ENCODE data around the gene FAM114A1.
A peak's percentile ranks its signal among the peaks of the same experiment; 100 is the strongest.

The FAM114A1 gene

DNA sequence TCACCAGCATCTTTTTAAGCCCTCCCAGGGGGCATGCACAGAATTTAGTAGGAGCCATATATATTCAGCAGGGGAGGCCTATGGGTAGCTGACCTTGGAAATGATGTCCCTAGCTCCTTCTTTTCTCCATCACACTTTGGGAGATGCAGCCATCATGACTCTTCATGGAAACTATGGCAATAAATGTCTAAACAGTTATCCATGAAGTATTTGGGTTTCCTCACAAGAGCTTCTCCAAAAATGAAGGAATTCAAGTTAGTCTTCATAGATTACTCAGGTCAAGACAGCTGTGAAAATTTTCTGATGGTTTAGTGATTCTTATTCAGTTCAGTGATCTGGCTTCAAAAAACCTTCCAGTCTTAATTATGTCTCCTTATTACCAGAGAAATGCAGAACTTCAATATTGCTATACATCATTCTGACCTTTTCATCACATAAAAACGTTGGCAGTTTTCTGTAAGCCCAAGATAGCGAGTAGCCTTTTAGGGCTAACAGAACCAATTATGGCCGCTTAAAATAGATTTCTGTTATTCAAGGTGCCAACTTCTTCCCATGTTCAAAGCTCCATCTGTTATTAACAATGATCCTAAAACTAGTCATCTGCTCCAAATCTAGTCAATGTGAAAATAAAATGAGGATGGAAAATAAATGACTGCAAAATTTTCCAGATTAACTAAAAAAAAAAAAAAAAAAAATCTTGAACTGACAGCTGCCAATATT is 112.1 kb downstream of the FAM114A1 start:
- DNase-seq (ENCODE audit: low read depth), result peak; percentile 46
- TF ChIP-seq, protein P1, sequence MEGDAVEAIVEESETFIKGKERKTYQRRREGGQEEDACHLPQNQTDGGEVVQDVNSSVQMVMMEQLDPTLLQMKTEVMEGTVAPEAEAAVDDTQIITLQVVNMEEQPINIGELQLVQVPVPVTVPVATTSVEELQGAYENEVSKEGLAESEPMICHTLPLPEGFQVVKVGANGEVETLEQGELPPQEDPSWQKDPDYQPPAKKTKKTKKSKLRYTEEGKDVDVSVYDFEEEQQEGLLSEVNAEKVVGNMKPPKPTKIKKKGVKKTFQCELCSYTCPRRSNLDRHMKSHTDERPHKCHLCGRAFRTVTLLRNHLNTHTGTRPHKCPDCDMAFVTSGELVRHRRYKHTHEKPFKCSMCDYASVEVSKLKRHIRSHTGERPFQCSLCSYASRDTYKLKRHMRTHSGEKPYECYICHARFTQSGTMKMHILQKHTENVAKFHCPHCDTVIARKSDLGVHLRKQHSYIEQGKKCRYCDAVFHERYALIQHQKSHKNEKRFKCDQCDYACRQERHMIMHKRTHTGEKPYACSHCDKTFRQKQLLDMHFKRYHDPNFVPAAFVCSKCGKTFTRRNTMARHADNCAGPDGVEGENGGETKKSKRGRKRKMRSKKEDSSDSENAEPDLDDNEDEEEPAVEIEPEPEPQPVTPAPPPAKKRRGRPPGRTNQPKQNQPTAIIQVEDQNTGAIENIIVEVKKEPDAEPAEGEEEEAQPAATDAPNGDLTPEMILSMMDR (conservative IDR thresholded peaks at IDR 0.05; ENCODE audit: low read length), result no peak

DNA sequence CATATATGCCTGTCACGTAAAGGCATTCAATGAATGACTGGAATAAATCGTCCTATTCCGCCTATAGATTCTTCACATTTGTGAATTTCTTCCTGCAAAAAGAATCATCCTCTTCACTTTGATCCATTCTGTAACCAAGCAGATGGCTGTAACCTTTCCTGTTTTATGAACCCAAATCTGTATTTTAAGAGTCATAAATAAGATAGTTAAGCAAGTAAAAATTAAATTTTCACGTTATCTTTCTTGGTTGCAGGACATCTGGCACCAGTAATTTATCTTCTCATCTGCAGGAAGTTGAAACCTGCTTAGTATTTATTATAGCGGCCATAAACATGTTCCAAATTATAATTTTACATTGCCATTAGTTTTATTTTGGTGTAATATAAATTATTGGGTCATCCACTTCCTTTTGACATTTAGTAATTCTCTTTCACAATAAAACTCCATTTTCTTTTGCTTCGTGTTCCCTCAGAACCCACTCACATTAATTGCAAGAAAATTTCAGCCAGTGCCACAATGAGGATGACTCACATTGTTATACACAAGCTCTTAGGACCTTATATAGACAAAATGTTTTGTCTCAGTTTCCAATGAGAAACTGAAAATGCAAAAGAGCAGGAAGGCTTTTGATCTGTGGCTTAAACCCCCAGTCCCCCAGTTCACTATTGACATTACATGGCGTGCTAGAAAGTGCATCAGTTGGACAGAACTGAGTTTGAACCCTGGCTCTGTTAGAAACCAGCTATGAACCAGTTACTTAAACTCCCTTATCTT is 113.5 kb downstream of the FAM114A1 start:
- DNase-seq (ENCODE audit: low read depth), result peak; percentile 88
- TF ChIP-seq, protein P1 (conservative IDR thresholded peaks at IDR 0.05; ENCODE audit: low read length), result no peak
- no peak overlapping the region for H3K4me3 ChIP-seq (ENCODE audit: low read length)

More for the DNA sequence above, 112.1 kb downstream of the FAM114A1 start:
- H3K4me3 ChIP-seq (ENCODE audit: low read length), result no peak overlapping the region

DNA sequence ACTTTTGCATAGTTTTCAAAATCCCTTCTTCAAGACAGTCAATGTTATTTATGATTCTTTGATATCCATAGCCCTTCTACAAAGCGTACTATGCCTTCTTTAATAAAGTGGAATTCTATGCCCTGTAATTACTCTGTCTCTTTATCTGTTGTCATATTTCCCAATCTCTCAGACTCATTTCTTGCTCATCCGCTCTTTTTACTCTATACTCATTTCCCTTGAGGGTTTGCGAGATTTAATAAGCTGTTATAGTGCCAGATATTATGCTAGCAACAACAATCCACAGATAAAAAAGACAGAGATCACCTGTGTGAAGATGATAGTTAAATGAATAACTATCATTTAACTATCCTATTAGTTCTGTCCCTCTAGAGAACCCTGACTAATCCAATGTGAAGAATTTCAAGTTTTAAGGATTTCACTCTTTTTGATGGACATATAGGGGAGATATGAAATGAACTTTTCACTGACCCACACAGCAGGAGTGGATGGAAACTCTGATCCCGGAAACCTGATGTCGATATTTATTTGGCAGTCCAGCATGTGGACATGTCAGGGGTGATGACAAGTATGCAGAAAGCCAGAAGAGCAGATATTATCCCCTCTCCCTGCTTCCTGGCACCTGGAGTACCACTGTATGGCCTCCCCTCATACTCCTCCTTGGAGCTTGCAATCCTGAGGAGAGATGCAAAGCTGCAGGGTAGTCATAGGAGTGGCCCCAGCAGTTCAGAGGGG is 114.9 kb downstream of the FAM114A1 start:
- TF ChIP-seq, protein P1 (conservative IDR thresholded peaks at IDR 0.05; ENCODE audit: low read length), result no peak
- DNase-seq (ENCODE audit: low read depth), result no peak
- H3K4me3 ChIP-seq (ENCODE audit: low read length), result no peak overlapping the region

DNA sequence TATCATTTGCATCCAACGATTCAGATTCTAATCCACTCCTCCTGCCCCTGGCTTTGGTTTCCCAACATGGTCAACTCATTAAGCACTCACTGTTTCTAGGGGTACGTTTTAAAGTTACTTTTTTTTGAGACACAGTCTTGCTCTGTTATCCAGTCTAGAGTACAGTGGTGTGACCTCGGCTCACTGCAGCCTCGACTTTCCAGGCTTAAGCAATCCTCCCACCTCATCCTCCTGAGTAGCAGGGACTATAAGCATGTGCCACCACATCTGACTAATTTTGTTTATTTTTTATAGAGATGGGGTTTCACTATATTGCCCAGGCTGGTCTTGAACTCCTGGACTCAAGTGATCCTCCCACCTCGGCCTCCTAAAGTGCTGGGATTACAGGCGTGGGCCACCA is 115.7 kb downstream of the FAM114A1 start:
- H3K4me3 ChIP-seq (ENCODE audit: low read length), result no peak overlapping the region
- no peak for DNase-seq (ENCODE audit: low read depth)
- TF ChIP-seq, protein P1 (conservative IDR thresholded peaks at IDR 0.05; ENCODE audit: low read length), result no peak

DNA sequence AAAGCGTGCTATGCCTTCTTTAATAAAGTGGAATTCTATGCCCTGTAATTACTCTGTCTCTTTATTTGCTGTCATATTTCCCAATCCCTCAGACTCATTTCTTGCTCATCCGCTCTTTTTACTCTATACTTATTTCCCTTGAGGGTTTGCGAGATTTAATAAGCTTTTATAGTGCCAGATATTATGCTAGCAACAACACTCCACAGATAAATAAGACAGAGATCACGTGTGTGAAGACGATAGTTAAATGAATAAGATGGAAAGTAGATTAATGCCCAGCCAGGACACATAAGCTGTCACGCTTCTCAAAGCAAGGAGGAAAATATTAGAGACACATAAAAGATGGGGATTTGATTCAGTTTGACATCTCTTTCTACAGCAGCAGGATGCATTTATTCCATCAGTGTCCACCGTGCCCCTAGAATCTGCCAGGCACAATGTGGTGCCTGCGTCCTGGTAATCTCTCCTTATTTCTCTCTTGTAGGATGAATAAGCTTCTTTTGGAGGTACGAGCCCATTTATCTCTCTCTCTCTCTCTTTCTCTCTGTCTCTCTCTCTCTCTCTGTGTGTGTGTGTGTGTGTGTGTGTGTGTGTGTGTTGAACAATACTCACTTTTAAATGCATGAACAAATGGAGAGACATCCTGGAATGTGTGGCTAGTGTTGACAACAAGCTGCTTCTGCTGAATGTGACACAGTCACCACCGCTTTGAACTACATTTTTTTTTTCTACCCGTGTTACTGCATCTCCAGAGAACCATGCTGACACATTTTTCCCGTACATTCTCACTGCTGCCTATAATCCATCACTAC is 116.4 kb downstream of the FAM114A1 start:
- DNase-seq (ENCODE audit: low read depth), result peak; percentile 66
- TF ChIP-seq, protein P1 (conservative IDR thresholded peaks at IDR 0.05; ENCODE audit: low read length), result no peak
- no peak overlapping the region for H3K4me3 ChIP-seq (ENCODE audit: low read length)

DNA sequence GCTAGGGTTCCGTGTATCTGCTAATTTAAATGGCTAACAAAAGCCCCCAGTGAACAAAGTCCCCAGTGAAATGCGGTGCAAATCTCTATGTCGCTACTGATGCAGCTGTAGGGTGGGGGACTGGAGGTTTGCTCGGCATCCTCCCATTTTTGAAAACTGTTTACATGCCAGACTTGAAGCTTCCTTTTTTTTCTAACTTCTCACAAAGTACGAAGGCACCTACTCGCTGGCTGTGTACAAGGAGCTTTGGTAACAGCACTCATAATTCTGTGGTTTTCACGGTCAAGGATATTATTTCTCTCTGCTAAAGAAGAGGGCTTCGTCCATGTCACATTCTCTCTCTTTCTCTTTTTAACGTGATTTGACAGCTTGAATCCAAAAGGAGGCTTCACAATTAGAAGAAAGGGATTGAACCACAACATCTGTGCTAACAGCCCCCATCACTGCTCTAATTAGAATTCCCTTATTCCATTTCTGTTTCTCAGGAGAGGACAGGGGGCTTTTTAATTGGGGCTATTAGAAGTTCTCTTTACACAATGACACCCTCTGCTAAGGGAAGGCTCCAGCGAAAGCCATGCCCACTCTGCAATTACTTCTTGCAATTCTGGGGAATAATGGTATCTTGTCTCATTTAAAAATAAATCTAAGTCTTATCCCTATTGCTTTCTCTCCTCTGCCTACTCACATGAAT is 117.9 kb downstream of the FAM114A1 start:
- no peak overlapping the region for H3K4me3 ChIP-seq (ENCODE audit: low read length)
- TF ChIP-seq, protein P1 (conservative IDR thresholded peaks at IDR 0.05; ENCODE audit: low read length), result no peak
- DNase-seq (ENCODE audit: low read depth), result no peak

Measured in AG10803 (cell line).